Measurements from ENCODE around the gene CHST15.

DNA sequence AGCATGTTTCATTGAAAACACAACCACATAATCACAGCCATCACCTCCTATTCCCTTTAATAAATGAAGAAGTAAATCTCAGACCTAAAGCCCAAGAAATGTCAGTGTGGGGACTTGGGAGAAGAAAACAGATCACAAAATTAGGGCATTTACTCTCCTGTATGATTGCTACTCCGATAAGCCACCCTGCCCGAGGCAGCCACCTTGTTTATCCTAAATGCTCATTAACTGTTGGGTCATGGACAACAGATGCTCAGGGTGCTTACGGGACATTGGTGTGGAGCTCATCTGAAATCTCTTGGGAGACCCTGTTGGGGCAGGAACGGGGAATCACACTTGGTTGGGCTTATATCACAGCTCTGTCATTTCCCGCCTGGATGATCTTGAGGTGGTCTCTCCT lies 17.5 kb upstream of the CHST15 start:
- TF ChIP-seq, protein P1, sequence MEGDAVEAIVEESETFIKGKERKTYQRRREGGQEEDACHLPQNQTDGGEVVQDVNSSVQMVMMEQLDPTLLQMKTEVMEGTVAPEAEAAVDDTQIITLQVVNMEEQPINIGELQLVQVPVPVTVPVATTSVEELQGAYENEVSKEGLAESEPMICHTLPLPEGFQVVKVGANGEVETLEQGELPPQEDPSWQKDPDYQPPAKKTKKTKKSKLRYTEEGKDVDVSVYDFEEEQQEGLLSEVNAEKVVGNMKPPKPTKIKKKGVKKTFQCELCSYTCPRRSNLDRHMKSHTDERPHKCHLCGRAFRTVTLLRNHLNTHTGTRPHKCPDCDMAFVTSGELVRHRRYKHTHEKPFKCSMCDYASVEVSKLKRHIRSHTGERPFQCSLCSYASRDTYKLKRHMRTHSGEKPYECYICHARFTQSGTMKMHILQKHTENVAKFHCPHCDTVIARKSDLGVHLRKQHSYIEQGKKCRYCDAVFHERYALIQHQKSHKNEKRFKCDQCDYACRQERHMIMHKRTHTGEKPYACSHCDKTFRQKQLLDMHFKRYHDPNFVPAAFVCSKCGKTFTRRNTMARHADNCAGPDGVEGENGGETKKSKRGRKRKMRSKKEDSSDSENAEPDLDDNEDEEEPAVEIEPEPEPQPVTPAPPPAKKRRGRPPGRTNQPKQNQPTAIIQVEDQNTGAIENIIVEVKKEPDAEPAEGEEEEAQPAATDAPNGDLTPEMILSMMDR (IDR thresholded peaks at IDR 0.05; ENCODE audit: low read depth, low read length, missing input control) = no peak
- TF ChIP-seq, protein P2, sequence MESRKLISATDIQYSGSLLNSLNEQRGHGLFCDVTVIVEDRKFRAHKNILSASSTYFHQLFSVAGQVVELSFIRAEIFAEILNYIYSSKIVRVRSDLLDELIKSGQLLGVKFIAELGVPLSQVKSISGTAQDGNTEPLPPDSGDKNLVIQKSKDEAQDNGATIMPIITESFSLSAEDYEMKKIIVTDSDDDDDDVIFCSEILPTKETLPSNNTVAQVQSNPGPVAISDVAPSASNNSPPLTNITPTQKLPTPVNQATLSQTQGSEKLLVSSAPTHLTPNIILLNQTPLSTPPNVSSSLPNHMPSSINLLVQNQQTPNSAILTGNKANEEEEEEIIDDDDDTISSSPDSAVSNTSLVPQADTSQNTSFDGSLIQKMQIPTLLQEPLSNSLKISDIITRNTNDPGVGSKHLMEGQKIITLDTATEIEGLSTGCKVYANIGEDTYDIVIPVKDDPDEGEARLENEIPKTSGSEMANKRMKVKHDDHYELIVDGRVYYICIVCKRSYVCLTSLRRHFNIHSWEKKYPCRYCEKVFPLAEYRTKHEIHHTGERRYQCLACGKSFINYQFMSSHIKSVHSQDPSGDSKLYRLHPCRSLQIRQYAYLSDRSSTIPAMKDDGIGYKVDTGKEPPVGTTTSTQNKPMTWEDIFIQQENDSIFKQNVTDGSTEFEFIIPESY (IDR thresholded peaks at IDR 0.05) = no peak
- TF ChIP-seq RAD21 (IDR thresholded peaks at IDR 0.05) = no peak
- TF ChIP-seq, protein P3, sequence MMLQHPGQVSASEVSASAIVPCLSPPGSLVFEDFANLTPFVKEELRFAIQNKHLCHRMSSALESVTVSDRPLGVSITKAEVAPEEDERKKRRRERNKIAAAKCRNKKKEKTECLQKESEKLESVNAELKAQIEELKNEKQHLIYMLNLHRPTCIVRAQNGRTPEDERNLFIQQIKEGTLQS (IDR thresholded peaks at IDR 0.05) = no peak
- TF ChIP-seq FOXA1 (IDR thresholded peaks at IDR 0.05) = no peak
- TF ChIP-seq, protein P4, sequence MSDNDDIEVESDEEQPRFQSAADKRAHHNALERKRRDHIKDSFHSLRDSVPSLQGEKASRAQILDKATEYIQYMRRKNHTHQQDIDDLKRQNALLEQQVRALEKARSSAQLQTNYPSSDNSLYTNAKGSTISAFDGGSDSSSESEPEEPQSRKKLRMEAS (IDR thresholded peaks at IDR 0.05) = no peak
- no peak for TF ChIP-seq YY1 (IDR thresholded peaks at IDR 0.05)
- no peak for TF ChIP-seq JUND (IDR thresholded peaks at IDR 0.05)
- no peak for TF ChIP-seq EGR1 (IDR thresholded peaks at IDR 0.05; ENCODE audit: low read depth in 2 of 2)
